ENCODE results near the gene GPR157. TPM values are rescaled to one million over a fixed set of nuclear protein-coding genes. Genes with fewer than 3 reads are reported as not detected.

Gene GPR157
- total and polyA plus RNA-seq, 2 of the 13 experiments (the other 11 are each of a cell fraction or from before 2014, with no cell fraction given): 10.1 to 19.2 TPM

DNA sequence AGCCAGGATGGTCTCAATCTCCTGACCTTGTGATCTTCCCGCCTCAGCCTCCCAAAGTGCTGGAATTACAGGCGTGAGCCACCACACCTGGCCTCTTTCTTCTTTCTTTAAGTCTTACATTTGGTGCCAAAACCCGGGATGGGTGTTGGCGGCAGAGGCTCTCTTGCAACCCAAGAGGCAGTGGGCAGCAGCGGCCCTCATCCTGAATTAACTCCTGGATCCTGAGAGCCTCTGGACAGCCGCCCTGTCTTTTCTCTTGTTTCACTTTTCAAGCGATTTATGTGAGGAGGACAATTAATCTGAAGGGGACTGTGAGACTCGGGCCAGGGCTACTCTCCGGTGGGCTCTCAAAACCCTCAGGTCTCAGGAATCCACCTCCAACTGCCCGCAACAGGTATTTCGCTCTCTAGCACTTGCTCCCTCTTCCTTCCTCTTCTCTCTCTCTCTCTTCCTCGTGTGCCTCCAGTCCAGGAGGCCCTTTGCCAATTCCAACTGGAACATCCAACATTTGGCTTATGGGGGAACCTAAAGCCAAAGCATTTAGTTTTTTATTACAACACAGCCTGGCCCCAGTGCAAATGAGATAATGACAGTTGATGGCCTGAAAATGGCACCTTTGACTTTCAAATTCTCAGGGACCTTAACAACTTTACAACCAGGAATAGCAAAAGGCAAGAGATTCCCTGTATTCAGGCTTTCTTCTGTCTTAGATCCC lies 41.3 kb downstream of the GPR157 start:
- no TSS peak for BruUV-seq (replicated peaks)
- no peaks in the 10 kb centered on the region for H4K20me1 ChIP-seq (ENCODE audit: insufficient read depth, low read length)
- no peak overlapping the region for H3K27ac ChIP-seq (ENCODE audit: extremely low read length, insufficient read depth, low read length)
- H2AFZ ChIP-seq (ENCODE audit: low read length): no peak overlapping the region
- no peaks in the 10 kb centered on the region for H3K79me2 ChIP-seq (ENCODE audit: insufficient read depth, low read length)
- 57% methylated on average over 12 of the region's 12 CpGs for WGBS (ENCODE audit: low lambda C conversion rate)
- CTCF ChIA-PET (ENCODE audit: low intra/inter-chr PET ratio, low total read pairs): no interaction called here
- in situ Hi-C loops (cut with HindIII; ENCODE audit: extremely low pct_ligation_motif_present, low pct_unique_long_range_greater_than_20kb): no loop called here
- no peak for ATAC-seq
- no peak overlapping the region for H3K9ac ChIP-seq (ENCODE audit: insufficient read depth, low read depth, low read length)
- peaks cover 1 to 48% of the 10 kb centered on the region in 2 experiments; a peak in 3 of 5 replicates for H3K27me3 ChIP-seq (ENCODE audit: control insufficient read depth in 1 of 2, insufficient read depth in 2 of 2, low read length in 2 of 2)
- POLR2A ChIA-PET: no interaction called here
- intact Hi-C loops (cut with micrococcal nuclease; ENCODE audit: unreplicated experiment): no loop called here
- H3K36me3 ChIP-seq (replicated peaks in 1 of 2; ENCODE audit: control insufficient read depth in 1 of 2, insufficient read depth in 2 of 2, low read length in 2 of 2): no peaks in the 10 kb centered on the region
- no peak for DNase-seq (ENCODE audit: low spot score)
- no peaks in the 10 kb centered on the region for H3K9me3 ChIP-seq (ENCODE audit: low read length)
- TF ChIP-seq ZSCAN21 (CRISPR knock-in tag; IDR thresholded peaks at IDR 0.05; ENCODE audit: borderline replicate concordance) (no peak), ZFP36L2 (CRISPR knock-in tag; IDR thresholded peaks at IDR 0.05) (no peak), MED1 (CRISPR knock-in tag; IDR thresholded peaks at IDR 0.05) (no peak), ISX (CRISPR knock-in tag; conservative IDR thresholded peaks at IDR 0.05) (no peak)
- TF ChIP-seq, protein P1, sequence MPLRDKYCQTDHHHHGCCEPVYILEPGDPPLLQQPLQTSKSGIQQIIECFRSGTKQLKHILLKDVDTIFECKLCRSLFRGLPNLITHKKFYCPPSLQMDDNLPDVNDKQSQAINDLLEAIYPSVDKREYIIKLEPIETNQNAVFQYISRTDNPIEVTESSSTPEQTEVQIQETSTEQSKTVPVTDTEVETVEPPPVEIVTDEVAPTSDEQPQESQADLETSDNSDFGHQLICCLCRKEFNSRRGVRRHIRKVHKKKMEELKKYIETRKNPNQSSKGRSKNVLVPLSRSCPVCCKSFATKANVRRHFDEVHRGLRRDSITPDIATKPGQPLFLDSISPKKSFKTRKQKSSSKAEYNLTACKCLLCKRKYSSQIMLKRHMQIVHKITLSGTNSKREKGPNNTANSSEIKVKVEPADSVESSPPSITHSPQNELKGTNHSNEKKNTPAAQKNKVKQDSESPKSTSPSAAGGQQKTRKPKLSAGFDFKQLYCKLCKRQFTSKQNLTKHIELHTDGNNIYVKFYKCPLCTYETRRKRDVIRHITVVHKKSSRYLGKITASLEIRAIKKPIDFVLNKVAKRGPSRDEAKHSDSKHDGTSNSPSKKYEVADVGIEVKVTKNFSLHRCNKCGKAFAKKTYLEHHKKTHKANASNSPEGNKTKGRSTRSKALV (CRISPR knock-in tag; IDR thresholded peaks at IDR 0.05): no peak
- TF ChIP-seq, protein P2, sequence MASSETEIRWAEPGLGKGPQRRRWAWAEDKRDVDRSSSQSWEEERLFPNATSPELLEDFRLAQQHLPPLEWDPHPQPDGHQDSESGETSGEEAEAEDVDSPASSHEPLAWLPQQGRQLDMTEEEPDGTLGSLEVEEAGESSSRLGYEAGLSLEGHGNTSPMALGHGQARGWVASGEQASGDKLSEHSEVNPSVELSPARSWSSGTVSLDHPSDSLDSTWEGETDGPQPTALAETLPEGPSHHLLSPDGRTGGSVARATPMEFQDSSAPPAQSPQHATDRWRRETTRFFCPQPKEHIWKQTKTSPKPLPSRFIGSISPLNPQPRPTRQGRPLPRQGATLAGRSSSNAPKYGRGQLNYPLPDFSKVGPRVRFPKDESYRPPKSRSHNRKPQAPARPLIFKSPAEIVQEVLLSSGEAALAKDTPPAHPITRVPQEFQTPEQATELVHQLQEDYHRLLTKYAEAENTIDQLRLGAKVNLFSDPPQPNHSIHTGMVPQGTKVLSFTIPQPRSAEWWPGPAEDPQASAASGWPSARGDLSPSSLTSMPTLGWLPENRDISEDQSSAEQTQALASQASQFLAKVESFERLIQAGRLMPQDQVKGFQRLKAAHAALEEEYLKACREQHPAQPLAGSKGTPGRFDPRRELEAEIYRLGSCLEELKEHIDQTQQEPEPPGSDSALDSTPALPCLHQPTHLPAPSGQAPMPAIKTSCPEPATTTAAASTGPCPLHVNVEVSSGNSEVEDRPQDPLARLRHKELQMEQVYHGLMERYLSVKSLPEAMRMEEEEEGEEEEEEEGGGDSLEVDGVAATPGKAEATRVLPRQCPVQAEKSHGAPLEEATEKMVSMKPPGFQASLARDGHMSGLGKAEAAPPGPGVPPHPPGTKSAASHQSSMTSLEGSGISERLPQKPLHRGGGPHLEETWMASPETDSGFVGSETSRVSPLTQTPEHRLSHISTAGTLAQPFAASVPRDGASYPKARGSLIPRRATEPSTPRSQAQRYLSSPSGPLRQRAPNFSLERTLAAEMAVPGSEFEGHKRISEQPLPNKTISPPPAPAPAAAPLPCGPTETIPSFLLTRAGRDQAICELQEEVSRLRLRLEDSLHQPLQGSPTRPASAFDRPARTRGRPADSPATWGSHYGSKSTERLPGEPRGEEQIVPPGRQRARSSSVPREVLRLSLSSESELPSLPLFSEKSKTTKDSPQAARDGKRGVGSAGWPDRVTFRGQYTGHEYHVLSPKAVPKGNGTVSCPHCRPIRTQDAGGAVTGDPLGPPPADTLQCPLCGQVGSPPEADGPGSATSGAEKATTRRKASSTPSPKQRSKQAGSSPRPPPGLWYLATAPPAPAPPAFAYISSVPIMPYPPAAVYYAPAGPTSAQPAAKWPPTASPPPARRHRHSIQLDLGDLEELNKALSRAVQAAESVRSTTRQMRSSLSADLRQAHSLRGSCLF (CRISPR knock-in tag; IDR thresholded peaks at IDR 0.05; ENCODE audit: borderline replicate concordance): no peak
- no peak overlapping the region for H3K4me2 ChIP-seq (ENCODE audit: low read depth, low read length)
- no peaks in the 10 kb centered on the region for H3K4me1 ChIP-seq (ENCODE audit: insufficient read depth, low read length)
- no peak for FAIRE-seq
- H3K4me3 ChIP-seq (replicated peaks in 1 of 3; ENCODE audit: insufficient read depth in 1 of 3, low read depth in 2 of 3, low read length in 3 of 3): no peak overlapping the region

All from HepG2 (cell line).